ENCODE data around the gene DCUN1D2. TPM values are rescaled to one million over a fixed set of nuclear protein-coding genes. Genes with fewer than 3 reads are reported as not detected.

The DCUN1D2 gene
- polyA plus RNA-seq, 1 experiment: 11.0 TPM

DNA sequence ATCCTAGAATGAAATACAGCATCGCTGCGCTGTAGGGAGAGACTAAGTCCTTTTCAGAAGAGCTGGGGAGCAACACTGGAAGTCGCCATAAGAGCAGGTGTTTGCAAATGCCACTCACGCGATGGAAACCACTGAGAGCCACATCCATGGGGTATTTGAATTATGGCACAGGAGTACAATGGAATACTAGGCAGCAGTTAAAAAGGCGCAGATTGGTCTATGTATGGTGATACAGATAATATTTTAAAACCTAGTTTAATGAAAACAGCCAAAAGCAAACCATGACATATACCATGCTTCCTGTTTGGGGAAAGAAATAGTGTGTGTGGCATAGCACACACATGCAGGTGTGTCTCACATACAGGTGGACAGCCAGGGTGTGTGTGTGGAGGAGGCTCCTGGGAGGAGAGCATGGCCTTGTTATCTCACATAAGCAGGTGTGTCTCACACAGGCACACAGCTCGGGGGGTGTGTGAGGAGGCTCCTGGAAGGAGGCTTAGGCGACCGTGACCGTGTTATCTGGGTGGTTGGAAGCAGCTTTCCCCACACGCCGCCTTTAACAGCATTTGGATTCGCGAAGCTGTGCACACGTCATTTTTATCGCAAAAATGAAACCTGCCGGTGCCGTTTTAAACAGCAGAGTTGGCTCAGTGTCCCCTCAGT is 70.8 kb downstream of the DCUN1D2 start:
- DNase-seq (ENCODE audit: low read depth, low spot score): no peak
- no peaks in the 10 kb centered on the region for H3K9me3 ChIP-seq (ENCODE audit: control insufficient read depth, insufficient read depth, low read length)
- ChIA-PET POLR2A (no interaction called here), CTCF (no interaction called here)
- H3K4me3 ChIP-seq (ENCODE audit: low read depth, low read length): no peak overlapping the region
- no peak overlapping the region for H3K27ac ChIP-seq (ENCODE audit: low read depth, low read length)
- peaks cover 7% of the 10 kb centered on the region for H3K27me3 ChIP-seq (ENCODE audit: control insufficient read depth, insufficient read depth, low read length)
- TF ChIP-seq, protein P1, sequence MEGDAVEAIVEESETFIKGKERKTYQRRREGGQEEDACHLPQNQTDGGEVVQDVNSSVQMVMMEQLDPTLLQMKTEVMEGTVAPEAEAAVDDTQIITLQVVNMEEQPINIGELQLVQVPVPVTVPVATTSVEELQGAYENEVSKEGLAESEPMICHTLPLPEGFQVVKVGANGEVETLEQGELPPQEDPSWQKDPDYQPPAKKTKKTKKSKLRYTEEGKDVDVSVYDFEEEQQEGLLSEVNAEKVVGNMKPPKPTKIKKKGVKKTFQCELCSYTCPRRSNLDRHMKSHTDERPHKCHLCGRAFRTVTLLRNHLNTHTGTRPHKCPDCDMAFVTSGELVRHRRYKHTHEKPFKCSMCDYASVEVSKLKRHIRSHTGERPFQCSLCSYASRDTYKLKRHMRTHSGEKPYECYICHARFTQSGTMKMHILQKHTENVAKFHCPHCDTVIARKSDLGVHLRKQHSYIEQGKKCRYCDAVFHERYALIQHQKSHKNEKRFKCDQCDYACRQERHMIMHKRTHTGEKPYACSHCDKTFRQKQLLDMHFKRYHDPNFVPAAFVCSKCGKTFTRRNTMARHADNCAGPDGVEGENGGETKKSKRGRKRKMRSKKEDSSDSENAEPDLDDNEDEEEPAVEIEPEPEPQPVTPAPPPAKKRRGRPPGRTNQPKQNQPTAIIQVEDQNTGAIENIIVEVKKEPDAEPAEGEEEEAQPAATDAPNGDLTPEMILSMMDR (IDR thresholded peaks at IDR 0.05; ENCODE audit: low read depth, low read length): no peak

DNA sequence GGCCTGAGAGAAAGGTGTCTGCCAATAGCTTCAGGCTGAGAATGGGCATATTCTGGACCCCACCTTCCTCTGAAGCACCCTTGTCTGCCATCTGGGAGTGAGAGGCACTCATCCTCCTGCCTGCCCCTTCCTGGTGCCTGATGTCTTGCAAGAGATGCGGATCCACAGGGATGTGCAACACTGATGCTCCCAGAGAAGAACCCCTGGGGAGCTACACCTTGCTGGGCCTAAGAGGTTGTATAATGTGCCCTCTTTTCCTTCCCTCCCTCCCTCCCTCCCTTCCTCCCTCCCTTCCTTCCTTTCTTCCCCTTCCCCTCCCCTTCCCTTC is 71.8 kb downstream of the DCUN1D2 start:
- TF ChIP-seq, protein P1 (IDR thresholded peaks at IDR 0.05; ENCODE audit: low read depth, low read length): no peak
- H3K27ac ChIP-seq (ENCODE audit: low read depth, low read length): no peak overlapping the region
- peaks cover 7% of the 10 kb centered on the region for H3K27me3 ChIP-seq (ENCODE audit: control insufficient read depth, insufficient read depth, low read length)
- H3K4me3 ChIP-seq (ENCODE audit: low read depth, low read length): no peak overlapping the region
- ChIA-PET POLR2A (no interaction called here), CTCF (no interaction called here)
- no peak for DNase-seq (ENCODE audit: low read depth, low spot score)
- no peaks in the 10 kb centered on the region for H3K9me3 ChIP-seq (ENCODE audit: control insufficient read depth, insufficient read depth, low read length)

DNA sequence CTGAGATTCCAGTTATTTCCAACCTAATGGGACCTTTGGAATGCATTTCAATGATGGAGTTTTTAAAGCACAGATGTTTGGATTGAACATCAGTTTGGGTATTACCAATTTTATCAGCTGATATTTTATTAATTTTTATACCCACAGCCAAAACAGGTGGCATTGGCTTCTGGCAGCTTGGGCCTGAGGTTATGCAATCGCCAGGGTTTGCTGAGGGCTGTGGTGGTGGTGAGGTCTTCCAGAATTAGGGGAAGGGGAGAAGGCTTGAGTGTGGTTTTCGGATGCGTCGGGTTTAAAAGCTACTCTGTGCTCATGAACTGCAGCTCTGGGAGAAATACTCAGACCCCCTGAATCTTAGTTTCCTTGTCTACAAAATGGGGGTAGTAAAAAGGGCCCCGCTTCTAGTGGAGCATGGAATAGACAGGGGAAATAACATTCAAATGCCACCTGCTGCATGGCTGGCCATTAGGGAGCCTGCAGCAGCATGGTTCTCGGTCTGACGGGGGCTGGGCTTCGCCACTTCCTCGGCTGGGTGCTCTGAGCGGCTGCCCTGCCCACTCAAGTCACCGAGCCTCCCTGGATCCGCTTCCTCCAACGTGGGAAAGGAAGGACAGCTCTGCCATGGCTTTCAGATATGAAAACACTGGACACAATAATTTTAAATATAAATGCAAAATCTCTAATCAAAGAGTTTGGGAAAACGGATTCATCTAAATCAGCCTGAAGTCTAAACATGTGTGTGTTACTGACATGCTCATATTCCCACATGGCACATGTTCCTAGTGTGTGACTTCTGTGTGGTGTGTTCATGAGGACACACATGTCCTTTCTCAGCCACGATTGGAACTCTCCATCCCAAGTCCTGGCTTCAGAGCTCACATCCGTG is 72.4 kb downstream of the DCUN1D2 start:
- H3K4me3 ChIP-seq (ENCODE audit: low read depth, low read length): no peak overlapping the region
- ChIA-PET CTCF (interaction anchor here (1.4 kb wide), 1 partner anchor 24 kb away, joined by 3 read pairs; no protein-coding TSS in a partner anchor), POLR2A (no interaction called here)
- DNase-seq (ENCODE audit: low read depth, low spot score): no peak
- TF ChIP-seq, protein P1 (IDR thresholded peaks at IDR 0.05; ENCODE audit: low read depth, low read length): no peak
- H3K9me3 ChIP-seq (ENCODE audit: control insufficient read depth, insufficient read depth, low read length): no peaks in the 10 kb centered on the region; the same call in 1 of the 2 replicates
- no peak overlapping the region for H3K27ac ChIP-seq (ENCODE audit: low read depth, low read length)
- H3K27me3 ChIP-seq (ENCODE audit: control insufficient read depth, insufficient read depth, low read length): peaks cover 7% of the 10 kb centered on the region

DNA sequence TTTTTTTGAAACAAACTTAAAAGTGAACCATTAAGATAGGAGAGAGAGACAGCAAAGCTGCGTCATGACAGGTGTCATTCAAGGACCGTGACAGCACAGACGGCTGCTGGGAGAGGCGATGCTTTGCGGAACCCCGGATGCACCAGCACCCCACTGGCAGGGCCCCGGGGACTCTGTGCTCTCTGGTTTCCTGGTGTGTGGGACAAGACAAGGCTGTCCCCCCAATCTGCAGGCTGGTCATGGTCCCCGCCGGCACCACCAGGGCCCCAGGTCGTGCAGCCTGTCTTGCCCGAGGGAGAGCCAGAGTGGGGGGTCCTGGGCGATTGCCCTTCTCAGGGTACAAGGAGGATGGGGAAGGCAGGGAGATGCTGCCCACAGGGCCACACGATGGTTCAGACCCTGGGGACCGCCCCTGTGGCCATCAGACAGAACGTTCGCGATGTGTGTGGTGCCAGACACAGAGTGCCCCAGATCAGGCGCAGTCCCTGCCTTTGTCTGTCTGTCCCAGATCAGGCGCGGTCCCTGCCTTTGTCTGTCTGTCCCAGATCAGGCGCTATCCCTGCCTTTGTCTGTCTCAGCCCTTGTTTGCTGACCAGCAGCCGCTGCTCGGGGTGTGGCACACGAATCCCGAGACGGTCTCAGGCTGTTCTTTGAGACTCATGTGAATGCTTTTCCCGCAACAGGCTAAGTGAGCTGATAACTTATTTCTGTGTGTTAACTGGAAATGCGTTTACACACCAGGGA is 73.3 kb downstream of the DCUN1D2 start:
- ChIA-PET CTCF (interaction anchor here (1.4 kb wide), 1 partner anchor 24 kb away, joined by 3 read pairs; no protein-coding TSS in a partner anchor), POLR2A (no interaction called here)
- Histone ChIP-seq H3K4me3 (ENCODE audit: low read depth, low read length) (no peak overlapping the region), H3K27ac (ENCODE audit: low read depth, low read length) (no peak overlapping the region), H3K27me3 (ENCODE audit: control insufficient read depth, insufficient read depth, low read length) (peaks cover 7% of the 10 kb centered on the region), H3K9me3 (ENCODE audit: control insufficient read depth, insufficient read depth, low read length) (peaks cover 4% of the 10 kb centered on the region; the same call in 1 of the 2 replicates)
- DNase-seq (ENCODE audit: low read depth, low spot score): no peak
- TF ChIP-seq, protein P1 (IDR thresholded peaks at IDR 0.05; ENCODE audit: low read depth, low read length): no peak
